Stromal cell of bone marrow (primary cell): ENCODE measurements around the gene CCDC50.

ENCODE experiments used
- DNase-seq: peaks from one replicate; pipeline ENCODE4 v3.0.0-alpha.2; 2012; ENCODE audit warnings: low read depth

CCDC50 gene

DNA sequence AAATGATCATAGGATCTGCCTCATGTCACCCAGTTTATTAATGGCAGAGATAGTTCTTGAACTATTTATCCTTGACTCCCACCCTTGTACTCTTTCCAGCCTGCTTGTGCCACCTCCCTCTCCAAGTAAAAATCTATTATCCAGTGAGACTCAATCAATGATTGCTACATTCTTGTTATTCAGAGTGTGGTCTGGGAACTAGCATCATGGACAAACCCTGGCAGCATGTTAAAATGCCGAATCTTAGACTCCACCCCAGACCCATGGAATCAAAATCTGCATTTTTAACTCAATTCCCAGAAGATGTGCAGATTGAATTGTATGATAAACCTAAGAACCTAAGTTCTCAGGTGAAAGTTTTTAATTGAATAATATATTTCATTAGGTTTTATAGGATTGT is 97.1 kb downstream of the CCDC50 start:
- no peak for DNase-seq

DNA sequence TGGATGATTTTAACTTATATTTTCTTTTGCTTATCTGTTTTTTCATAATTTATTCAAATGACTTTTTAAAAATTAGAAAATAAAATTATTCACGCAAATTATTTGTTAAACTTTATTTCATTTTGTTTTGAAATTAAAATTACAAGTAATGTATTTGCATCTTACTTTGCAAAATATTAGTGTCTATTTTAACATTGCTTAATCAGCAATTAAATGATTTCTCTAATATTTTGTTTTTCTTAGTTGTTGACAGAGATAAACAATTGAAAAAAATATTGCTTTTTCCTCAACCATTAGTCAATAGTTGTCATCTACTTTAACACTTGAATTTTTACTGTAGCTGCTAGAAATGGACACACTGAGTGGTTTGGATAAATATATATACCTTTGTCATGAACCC is 99.0 kb downstream of the CCDC50 start:
- no peak for DNase-seq

DNA sequence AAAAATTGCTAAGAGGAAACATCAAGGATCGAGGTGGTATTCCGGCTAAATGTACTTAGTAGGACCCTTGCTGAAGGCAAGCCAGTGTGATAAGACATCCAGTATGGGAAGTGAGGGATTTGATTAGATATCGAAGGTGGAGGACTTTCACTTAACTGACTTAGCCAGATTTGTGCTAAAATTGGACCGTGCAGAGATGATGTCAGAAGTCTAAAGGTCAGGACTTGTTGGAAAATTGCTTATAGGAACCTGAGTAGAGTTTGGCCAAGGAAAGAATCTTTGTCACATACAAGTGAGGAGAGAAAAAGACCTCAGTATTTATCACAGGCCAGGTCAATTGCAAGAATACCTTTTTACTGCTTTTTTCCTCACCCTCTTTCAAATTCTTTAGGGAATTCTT is 100.9 kb downstream of the CCDC50 start:
- DNase-seq, result no peak

DNA sequence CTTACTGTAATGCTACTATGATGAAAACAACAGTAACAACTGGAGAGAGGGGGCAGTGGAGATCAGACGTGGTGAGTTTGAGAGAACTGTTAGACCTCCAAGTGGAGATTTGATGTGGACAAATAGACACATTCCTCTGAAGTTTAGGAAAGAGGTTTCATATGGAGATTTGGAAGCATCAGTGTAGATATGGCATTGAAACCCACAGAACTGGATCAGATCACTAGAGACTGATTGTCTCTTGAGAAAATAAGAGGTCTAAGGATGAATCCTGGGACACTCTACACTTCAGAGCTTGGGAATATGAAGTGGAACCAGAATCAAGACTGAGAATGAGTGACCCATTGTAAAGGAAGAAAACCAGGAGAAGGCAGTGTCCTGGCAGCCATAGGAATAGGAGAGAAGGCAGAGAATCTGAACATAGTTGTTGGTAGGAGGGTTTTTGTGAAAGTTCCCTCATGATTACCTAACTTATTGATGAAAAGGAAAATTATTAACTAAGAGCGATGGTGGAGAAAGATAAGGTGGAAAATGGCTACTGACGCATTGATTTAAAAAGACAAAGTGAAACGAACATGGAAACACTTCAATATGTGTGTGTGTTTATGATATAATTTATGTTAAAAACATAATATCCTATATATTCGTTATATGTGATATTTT is 102.1 kb downstream of the CCDC50 start:
- DNase-seq, result no peak

DNA sequence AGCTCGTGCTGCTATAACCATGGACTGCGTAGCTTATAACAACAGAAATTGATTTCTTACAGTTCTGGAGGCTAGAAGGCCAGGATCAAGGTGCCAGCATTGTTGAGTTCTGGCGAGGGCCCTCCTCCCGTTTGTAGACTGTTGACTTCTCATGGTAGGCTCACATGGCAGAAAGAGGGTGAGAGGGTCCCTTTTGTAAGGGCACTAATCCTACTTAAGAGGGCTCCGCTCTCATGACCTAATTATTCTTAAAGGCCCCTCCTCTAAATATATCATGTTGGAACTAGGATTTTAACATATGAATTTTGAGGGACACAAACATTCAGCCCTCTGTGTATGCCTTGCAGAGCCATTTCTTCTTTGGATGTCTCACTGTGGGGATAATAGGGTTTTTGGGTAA is 103.0 kb downstream of the CCDC50 start:
- DNase-seq, result no peak

DNA sequence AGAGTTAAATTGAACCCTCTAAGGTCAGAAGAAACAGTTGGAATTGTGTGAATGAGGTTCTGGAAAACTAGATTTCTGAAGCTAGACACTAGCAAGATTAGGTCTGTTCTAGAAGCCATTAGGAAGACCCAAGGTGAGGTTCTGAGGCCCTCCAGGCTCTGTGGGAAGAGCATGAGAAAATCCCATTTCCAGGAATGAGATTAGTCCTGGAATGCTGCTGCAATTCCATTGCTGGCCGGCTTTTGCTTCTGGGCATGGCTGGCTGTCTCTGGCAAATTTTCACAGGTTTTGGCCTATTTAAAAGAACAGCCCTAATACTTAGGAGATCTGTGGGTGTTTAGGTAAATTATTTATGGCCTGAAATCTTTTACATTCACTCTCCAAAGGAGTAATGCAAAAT is 104.8 kb downstream of the CCDC50 start:
- no peak for DNase-seq

DNA sequence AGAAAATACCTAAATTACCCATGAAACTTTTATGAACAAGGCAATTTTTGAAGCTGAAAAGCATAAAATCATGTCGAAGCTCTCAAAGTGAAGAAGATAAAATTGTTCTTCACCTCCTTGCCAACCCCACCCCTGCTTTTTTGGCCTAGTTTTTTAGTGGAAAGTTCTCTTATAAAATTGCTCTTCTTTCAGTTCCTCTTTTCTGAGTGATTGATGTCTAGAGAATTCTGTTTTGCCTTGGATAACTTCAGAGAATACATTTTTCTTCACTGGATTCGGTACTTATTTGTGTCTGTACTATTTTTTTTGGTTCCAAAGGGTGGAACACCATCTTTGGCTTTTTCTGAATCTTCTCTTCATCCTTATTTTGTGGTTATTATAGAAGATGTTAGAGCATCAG is 106.8 kb downstream of the CCDC50 start:
- DNase-seq, result no peak

DNA sequence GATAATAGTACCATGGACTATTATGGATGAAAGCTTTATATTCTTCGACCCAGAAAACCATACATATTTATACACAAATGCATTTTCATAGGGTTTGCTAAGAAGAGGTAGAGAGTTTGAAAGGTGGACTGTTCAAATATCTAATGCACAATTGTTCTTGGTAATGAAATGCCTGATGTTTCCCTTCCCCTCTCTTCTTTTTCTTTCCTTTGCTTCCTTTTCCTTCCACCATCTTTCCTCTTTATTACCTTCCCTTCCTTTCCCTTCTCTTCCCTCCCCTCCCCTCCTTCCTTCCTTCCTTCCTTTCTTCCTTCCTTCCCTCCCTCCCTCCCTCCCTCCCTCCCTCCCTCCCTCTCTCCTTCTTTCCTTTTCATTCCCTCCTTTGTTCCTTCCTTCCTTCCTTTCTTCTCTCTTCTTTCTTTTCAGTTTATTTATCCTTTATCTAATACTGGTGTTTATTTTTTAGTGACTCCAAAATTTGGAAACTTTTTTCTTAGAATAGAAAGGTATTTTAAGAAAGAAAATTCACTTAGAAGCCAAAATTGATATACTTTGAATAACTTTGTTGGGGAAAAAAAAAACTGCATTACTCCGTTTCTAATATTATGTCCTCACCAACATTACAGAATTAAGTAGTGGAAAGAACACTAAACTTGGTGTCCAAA is 109.1 kb downstream of the CCDC50 start:
- DNase-seq, result no peak

DNA sequence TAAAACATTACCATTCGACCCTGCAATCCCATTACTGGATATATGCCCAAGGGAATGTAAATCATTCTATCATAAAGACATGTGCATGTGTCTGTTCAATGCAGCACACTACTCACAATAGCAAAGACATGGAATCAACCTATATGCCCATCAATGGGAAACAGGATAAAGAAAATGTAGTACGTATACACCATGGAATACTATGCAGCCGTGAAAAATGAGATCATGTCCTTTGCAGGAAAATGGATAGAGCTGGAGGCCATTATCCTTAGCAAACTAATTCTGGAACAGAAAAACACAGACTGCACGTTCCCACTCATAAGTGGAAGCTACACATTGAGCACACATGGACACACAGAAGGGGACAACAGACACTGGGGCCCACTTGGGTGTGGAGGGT is 111.3 kb downstream of the CCDC50 start:
- no peak for DNase-seq

DNA sequence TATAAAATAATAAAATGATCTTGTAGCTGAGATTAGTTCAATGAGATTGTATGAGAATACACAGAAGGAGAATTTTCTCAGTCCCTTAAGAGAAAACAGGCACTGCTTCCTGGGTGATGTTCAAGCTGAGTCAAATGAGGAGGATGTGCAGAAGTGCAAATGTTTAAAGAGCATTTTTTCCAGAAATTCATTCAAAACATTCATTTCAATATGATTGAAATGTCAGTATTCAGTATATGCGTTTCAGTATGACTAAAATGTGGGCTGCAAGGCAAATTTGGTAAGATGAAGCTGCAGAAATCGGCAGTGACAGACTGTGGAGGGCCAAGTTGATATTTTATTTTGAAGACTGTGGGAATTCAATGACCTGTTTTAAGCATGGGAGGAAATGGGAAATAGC is 112.5 kb downstream of the CCDC50 start:
- no peak for DNase-seq

DNA sequence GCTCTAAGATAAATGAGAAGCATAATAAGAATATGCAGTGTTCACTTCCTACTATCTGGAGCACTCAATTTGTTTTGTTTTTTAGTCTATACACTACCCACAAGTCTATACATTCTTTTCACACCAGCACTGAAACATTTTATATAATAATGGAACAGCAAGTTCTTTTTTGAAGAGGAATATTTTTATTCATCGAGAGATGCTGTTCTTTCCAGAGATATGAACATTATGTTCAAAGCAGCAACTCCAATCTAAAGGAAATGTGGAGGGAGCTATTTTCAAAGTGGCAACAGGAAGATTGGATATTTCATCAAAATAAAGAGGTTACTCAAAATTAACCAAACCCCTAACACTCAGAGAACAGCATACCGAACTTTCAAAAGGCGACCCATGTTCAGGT is 115.4 kb downstream of the CCDC50 start:
- no peak for DNase-seq
